ENCODE data around the gene INPP5E.

DNA sequence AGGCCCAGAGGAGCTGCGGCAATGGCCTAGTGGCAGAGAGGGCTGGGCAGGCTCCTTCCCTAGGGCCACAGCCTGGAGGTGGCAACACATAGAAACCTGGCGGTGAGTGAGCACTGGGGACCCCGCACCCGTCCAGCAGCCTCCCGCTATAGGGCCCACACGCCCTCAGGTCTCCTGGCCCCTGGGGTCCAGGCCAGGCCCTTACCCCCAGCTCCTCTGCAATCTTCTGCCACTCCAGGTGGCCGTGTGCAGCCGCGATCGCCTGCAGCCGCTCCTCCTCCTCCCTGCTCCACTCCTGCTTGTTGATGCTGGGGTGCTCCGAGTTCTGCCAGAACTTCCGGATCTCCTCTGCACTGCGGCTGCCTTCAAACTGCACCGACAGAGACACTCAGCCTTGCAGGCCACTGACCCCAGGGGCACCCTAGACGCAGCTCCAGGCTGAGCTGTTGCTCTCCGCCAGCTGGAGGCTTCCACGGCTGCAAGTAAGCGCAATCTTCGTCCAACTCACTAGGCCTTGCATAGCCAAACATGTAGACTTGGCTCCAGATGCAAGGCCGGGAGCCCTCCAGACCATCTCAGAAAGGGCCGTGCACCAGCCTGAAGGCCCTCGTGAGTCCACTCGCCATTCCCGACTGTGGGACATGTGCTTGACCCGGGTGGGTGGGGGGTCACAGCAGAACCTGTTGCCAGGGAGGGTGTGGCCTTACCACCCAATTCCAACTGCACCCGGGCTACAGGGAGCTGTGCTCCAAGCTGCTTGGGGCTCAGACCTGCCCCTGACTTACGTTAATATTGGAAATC is 47.7 kb downstream of the INPP5E start:
- TF ChIP-seq, protein P1, sequence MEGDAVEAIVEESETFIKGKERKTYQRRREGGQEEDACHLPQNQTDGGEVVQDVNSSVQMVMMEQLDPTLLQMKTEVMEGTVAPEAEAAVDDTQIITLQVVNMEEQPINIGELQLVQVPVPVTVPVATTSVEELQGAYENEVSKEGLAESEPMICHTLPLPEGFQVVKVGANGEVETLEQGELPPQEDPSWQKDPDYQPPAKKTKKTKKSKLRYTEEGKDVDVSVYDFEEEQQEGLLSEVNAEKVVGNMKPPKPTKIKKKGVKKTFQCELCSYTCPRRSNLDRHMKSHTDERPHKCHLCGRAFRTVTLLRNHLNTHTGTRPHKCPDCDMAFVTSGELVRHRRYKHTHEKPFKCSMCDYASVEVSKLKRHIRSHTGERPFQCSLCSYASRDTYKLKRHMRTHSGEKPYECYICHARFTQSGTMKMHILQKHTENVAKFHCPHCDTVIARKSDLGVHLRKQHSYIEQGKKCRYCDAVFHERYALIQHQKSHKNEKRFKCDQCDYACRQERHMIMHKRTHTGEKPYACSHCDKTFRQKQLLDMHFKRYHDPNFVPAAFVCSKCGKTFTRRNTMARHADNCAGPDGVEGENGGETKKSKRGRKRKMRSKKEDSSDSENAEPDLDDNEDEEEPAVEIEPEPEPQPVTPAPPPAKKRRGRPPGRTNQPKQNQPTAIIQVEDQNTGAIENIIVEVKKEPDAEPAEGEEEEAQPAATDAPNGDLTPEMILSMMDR (IDR thresholded peaks at IDR 0.05) = no peak
- no peak for TF ChIP-seq MYC (IDR thresholded peaks at IDR 0.05; ENCODE audit: borderline replicate concordance, low read length)
- no peak for TF ChIP-seq POLR2A (IDR thresholded peaks at IDR 0.05; ENCODE audit: low read length)
- no peak for TF ChIP-seq RFX5 (IDR thresholded peaks at IDR 0.05)
- no peak for TF ChIP-seq ZFP36 (IDR thresholded peaks at IDR 0.05; ENCODE audit: borderline replicate concordance, partially characterized antibody)
